HL-60 (cell line): ENCODE data around the gene GPC5.

ENCODE experiments used
- DNase-seq, 2 experiments: peaks; one replicate each; pipeline ENCODE4 v3.0.0-alpha.2; 2010 to 2020; ENCODE audit warnings: low read depth in 1 of 2, low spot score in 1 of 2
- H3K27ac ChIP-seq: fragments of 250-450 bp; sonication (Bioruptor Pico); replicated peaks from 2 replicates; pipeline ENCODE4 v1.5.1; 2020; ENCODE audit warnings: mild to moderate bottlenecking, moderate library complexity
- H3K27me3 ChIP-seq: fragments of 250-450 bp; sonication (Bioruptor Pico); 2 replicates; pipeline ENCODE4 v1.5.1; 2021; ENCODE audit warnings: mild to moderate bottlenecking, moderate library complexity; ENCODE audit not compliant: insufficient read depth, poor library complexity, severe bottlenecking
- H3K4me3 ChIP-seq: replicated peaks from 2 replicates; pipeline ENCODE4 v1.5.1; 2011; ENCODE audit warnings: mild to moderate bottlenecking, control low read depth, low read length; ENCODE audit not compliant: insufficient read depth
- CTCF ChIP-seq: IDR thresholded peaks from one replicate; pipeline ENCODE4 v1.5.1; 2011; ENCODE audit warnings: low read length, control low read depth, inconsistent platforms; ENCODE audit not compliant: insufficient read depth
- GABPA ChIP-seq: IDR thresholded peaks from 2 replicates; pipeline ENCODE4 v1.6.1; 2012; ENCODE audit warnings: low read depth
- POLR2AphosphoS5 ChIP-seq: IDR thresholded peaks from 2 replicates; pipeline ENCODE4 v1.6.1; 2012; ENCODE audit warnings: low read depth
- REST ChIP-seq: IDR thresholded peaks from 2 replicates; pipeline ENCODE4 v1.6.1; 2012; ENCODE audit warnings: low read depth; ENCODE audit not compliant: insufficient replicate concordance
- SPI1 ChIP-seq: IDR thresholded peaks from 2 replicates; pipeline ENCODE4 v1.6.1; 2012; ENCODE audit warnings: low read depth, mild to moderate bottlenecking, borderline replicate concordance

GPC5 gene

GRCh38 chr13:91467236-91467635 lies 68.8 kb downstream of the GPC5 start:
- no peak overlapping the region for H3K4me3 ChIP-seq
- TF ChIP-seq REST: no peak
- TF ChIP-seq POLR2AphosphoS5: no peak
- no peak for TF ChIP-seq GABPA
- no peak for TF ChIP-seq CTCF
- no peak for TF ChIP-seq SPI1
- no peak overlapping the region for H3K27ac ChIP-seq
- DNase-seq: no peak
- no peaks in the 10 kb centered on the region for H3K27me3 ChIP-seq

- Histone ChIP-seq H3K27me3 (no peaks in the 10 kb centered on the region), H3K4me3 (no peak overlapping the region), H3K27ac (no peak overlapping the region)
- TF ChIP-seq GABPA: no peak
- TF ChIP-seq POLR2AphosphoS5: no peak
- no peak for TF ChIP-seq CTCF
- DNase-seq: no peak
Measured at GRCh38 chr13:91468301-91468700, 69.9 kb downstream of the GPC5 start.

GRCh38 chr13:91470084-91470621 lies 71.7 kb downstream of the GPC5 start:
- TF ChIP-seq CTCF: no peak
- no peak for TF ChIP-seq GABPA
- no peak for DNase-seq
- Histone ChIP-seq H3K27ac (no peak overlapping the region), H3K27me3 (no peaks in the 10 kb centered on the region), H3K4me3 (no peak overlapping the region)

GRCh38 chr13:91470681-91471080 lies 72.3 kb downstream of the GPC5 start:
- no peak overlapping the region for H3K4me3 ChIP-seq
- TF ChIP-seq CTCF: no peak
- DNase-seq: no peak
- H3K27me3 ChIP-seq: no peaks in the 10 kb centered on the region
- no peak overlapping the region for H3K27ac ChIP-seq

GRCh38 chr13:91482427-91482826 lies 84.0 kb downstream of the GPC5 start:
- Histone ChIP-seq H3K4me3 (no peak overlapping the region), H3K27ac (no peak overlapping the region), H3K27me3 (no peaks in the 10 kb centered on the region)
- DNase-seq: no peak
- no peak for TF ChIP-seq SPI1
- TF ChIP-seq POLR2AphosphoS5: no peak
- TF ChIP-seq REST: no peak
- no peak for TF ChIP-seq CTCF
- no peak for TF ChIP-seq GABPA
